ENCODE results near the gene TMEM11. TPM values are rescaled to one million over a fixed set of nuclear protein-coding genes. Genes with fewer than 3 reads are reported as not detected.
A peak's percentile ranks its signal among the peaks of the same experiment; 100 is the strongest.
"Not testable (repeated sequence)": the region's sequence is repeated elsewhere in the genome, so short reads cannot be mapped to it uniquely, and the experiment has no call there.

The TMEM11 gene
- total RNA-seq, 2 donors from 2014 or later = 26.7 to 27.3 TPM

- intact Hi-C loops (cut with DNase I) = no loop called here
- DNase-seq (no peak), ATAC-seq (no peak)
Measured at GRCh38 chr17:21243516-21244303, 29.7 kb upstream of the TMEM11 start.

DNA sequence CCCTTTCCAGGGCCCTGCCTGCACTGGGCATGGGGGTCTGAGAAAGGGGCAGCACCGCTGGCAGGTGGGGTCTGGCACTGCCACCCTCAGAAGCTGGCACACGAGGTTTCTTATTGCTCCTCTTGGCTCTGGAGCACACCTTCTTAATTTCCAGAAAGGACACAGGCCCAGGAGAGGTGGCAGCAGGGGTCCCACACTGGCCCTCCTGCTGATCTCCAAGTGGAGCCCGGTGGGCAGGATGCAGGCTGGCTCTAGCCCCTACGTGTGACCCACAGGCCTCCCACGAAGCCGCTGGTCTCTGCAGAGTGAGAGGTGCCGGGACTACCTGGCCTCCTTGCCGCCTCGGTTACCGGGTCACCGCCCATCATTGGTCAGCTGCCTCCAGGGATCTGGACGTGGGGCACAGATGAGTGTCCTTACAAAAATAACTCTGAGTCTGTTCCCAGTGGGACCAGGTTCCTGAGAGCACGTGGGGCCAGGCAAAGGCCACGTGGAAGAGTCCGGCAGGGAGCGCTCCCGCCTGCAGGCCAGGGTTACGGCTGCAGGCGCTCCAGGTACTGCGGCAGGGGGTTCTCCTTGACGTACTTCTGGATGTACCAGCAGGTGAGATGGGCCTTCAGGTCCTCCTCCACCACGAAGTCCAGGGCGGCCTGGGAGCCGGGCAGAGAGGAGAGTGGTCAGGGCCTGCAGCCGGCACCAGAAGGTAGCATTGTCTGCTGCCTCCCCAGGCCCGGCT is 29.0 kb upstream of the TMEM11 start:
- ATAC-seq = peak; percentile 50 to 52

GRCh38 chr17:21242026-21242697 is 28.2 kb upstream of the TMEM11 start:
- ATAC-seq = no peak

More for the DNA sequence above, 29.0 kb upstream of the TMEM11 start:
- intact Hi-C loops (cut with DNase I) = no loop called here
- DNase-seq = peak; percentile 25

GRCh38 chr17:21241564-21241963 is 27.6 kb upstream of the TMEM11 start:
- DNase-seq = no peak
- intact Hi-C loops (cut with DNase I) = no loop called here
- no peak for ATAC-seq

More at GRCh38 chr17:21242026-21242697, 28.2 kb upstream of the TMEM11 start:
- intact Hi-C loops (cut with DNase I) = no loop called here
- DNase-seq = no peak

GRCh38 chr17:21240369-21241055 is 26.6 kb upstream of the TMEM11 start:
- intact Hi-C loops (cut with DNase I) = no loop called here
- DNase-seq (no peak), ATAC-seq (no peak)

- intact Hi-C loops (cut with DNase I) = no loop called here
- ATAC-seq = no peak
- DNase-seq = no peak
Measured at GRCh38 chr17:21239680-21240368, 25.9 kb upstream of the TMEM11 start.

- intact Hi-C loops (cut with DNase I) = no loop called here
- DNase-seq (no peak), ATAC-seq (no peak)
Measured at GRCh38 chr17:21235921-21236320, 22.0 kb upstream of the TMEM11 start.

GRCh38 chr17:21233581-21234347 is 19.8 kb upstream of the TMEM11 start:
- peak in 1 of 2 donors; percentile 49 for ATAC-seq
- DNase-seq = no peak
- intact Hi-C loops (cut with DNase I) = no loop called here

DNA sequence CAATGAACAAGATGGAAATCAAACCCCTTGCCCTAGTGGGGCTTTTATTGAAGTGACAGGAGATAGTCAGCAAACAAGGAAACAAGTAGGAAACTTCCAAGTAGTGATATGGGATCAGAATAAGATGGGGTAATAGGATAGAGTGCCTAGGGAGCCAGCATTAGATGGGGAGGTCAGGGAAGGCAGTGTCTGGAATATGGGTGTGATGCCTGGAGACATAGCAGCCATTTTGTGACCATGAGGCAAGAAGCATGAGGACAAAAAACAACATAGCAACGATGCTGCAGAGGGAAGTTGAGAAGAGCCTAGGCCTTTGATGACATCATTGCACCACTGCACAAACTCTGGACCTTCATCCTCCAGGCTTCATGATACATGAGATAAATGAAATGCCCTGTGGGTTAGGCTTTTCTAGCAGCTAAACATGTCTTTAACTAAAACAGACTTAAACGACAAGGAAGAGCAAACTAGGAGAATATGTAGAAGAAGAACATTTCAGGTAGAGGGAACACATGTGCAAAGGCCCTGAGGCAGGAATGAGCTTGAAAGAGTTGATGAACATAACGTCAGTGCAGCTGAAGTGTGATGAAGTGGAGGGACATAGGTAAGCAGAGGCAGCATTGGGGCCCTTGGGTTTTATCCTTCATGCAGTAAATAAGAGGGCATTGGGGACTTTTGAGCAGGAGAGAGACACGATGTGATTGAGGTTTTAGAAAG is 18.2 kb upstream of the TMEM11 start:
- no peak for DNase-seq
- no peak for ATAC-seq
- intact Hi-C loops (cut with DNase I) = no loop called here

DNA sequence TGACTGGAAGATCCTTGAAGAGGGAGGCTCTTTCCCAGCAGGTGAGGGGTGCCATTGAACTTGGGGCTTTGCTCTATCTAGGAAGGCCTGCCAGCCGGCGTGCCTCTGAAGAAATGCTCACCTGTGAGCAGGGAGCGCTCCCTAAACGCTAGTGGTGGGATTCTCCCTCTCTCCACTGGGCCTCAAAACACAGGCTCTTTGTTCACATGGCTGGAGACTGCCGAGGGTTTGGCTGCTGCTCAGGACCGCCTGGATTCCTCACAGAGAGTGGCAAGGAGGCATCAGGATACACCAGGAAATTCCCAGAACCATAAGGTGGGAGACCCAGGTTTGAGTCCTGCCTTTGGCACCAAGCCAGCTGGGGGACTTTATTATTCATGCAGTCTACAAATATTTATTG is 17.6 kb upstream of the TMEM11 start:
- intact Hi-C loops (cut with DNase I) = no loop called here
- ATAC-seq = no peak

DNA sequence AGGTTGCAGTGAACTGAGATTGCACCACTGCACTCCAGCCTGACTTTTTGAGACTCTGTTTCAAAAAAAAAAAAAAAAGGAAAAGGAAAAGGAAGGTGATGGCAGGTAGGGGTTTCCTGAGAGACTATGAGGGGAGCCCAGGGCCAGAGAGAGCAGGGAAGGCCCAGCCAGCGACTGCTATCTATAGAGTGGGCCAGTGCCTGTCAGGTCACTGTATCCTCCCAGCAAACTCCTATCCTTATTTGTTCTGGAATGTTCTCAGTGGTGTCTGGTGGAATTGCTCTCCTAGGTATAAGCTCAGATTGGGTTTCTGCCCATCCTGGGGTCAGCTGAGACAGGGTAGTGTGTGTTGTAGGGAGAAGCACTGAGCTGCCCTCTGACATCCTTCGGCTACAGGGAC is 14.9 kb upstream of the TMEM11 start:
- ATAC-seq = no peak
- DNase-seq = no peak
- intact Hi-C loops (cut with DNase I) = no loop called here

More for the DNA sequence above, 17.6 kb upstream of the TMEM11 start:
- DNase-seq = no peak

- intact Hi-C loops (cut with DNase I) = no loop called here
- DNase-seq (no peak), ATAC-seq (no peak)
Measured at GRCh38 chr17:21228111-21228510, 14.2 kb upstream of the TMEM11 start.

- ATAC-seq; DNase-seq; intact Hi-C loops (cut with DNase I): not testable (repeated sequence)
Measured at GRCh38 chr17:21227277-21227676, 13.3 kb upstream of the TMEM11 start.

- ATAC-seq = no peak
- DNase-seq = no peak
- intact Hi-C loops (cut with DNase I) = no loop called here
Measured at GRCh38 chr17:21223086-21223485, 9.1 kb upstream of the TMEM11 start.

DNA sequence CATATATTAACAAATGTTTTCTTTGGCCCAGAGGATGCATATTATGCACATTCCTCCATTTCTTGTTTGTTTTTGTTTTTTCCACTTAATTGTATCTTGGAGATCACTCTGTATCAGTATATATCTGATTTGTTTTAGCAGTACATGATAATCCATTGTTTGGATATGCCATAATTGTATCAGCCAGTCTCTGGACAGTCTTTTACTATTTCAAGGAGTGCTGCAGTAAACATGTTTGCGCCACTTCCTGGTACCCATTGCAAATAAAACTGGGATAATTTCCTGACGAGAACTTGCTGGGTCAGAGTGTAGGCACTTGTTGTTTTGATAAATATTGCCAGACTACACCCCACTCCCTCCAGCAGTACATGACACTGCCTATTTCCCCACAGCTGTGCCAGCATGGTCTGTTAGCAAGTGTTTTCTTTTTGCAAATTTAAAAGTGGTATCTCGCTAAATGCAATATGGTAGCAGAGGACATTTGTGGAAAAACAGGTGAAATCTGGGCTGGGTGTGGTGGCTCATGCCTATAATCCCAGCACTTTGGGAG is 4.9 kb upstream of the TMEM11 start:
- intact Hi-C loops (cut with DNase I) = no loop called here
- ATAC-seq = no peak

GRCh38 chr17:21218101-21218500 is 4.1 kb upstream of the TMEM11 start:
- DNase-seq = no peak
- ATAC-seq = no peak
- intact Hi-C loops (cut with DNase I) = no loop called here

More for the DNA sequence above, 4.9 kb upstream of the TMEM11 start:
- no peak for DNase-seq

- DNase-seq (no peak), ATAC-seq (no peak)
- intact Hi-C loops (cut with DNase I) = no loop called here
Measured at GRCh38 chr17:21217346-21217745, 3.4 kb upstream of the TMEM11 start.

Data from left cardiac atrium (tissue), 4 donors.